ENCODE measurements around the gene CDH23.

CDH23 gene

GRCh38 chr10:71627956-71628355 lies 231.2 kb downstream of the CDH23 start:
- no peak for DNase-seq

- DNase-seq = no peak
Measured at GRCh38 chr10:71629131-71629530, 232.4 kb downstream of the CDH23 start.

GRCh38 chr10:71630168-71630567 lies 233.4 kb downstream of the CDH23 start:
- DNase-seq = no peak

GRCh38 chr10:71631007-71631861 lies 234.5 kb downstream of the CDH23 start:
- DNase-seq = no peak

GRCh38 chr10:71632200-71632820 lies 235.6 kb downstream of the CDH23 start:
- no peak for DNase-seq

GRCh38 chr10:71632896-71633600 lies 236.3 kb downstream of the CDH23 start:
- no peak for DNase-seq

- DNase-seq = no peak
Measured at GRCh38 chr10:71633920-71634319, 237.2 kb downstream of the CDH23 start.

GRCh38 chr10:71634531-71635164 lies 237.9 kb downstream of the CDH23 start:
- no peak for DNase-seq

- DNase-seq = peak; percentile 31
Measured at GRCh38 chr10:71635251-71635866, 238.6 kb downstream of the CDH23 start.

GRCh38 chr10:71635867-71636266 lies 239.1 kb downstream of the CDH23 start:
- DNase-seq = no peak

GRCh38 chr10:71636588-71636987 lies 239.9 kb downstream of the CDH23 start:
- DNase-seq = no peak

GRCh38 chr10:71637305-71637704 lies 240.6 kb downstream of the CDH23 start:
- DNase-seq = no peak

- no peak for DNase-seq
Measured at GRCh38 chr10:71638064-71638821, 241.5 kb downstream of the CDH23 start.

GRCh38 chr10:71638822-71639719 lies 242.4 kb downstream of the CDH23 start:
- no peak for DNase-seq

GRCh38 chr10:71640607-71641006 lies 243.9 kb downstream of the CDH23 start:
- no peak for DNase-seq

GRCh38 chr10:71641449-71641848 lies 244.7 kb downstream of the CDH23 start:
- DNase-seq = no peak

- no peak for DNase-seq
Measured at GRCh38 chr10:71641986-71642385, 245.3 kb downstream of the CDH23 start.

GRCh38 chr10:71643904-71644303 lies 247.2 kb downstream of the CDH23 start:
- no peak for DNase-seq

- no peak for DNase-seq
Measured at GRCh38 chr10:71644307-71645180, 247.8 kb downstream of the CDH23 start.

- DNase-seq = no peak
Measured at GRCh38 chr10:71645185-71645584, 248.5 kb downstream of the CDH23 start.

All from NCI-H2227 treated with DMSO at 0.1 percent for 48 hours (cell line).